Astrocyte of the cerebellum (primary cell): ENCODE measurements around the gene CCAR1.
"Not testable (repeated sequence)": the region's sequence is repeated elsewhere in the genome, so short reads cannot be mapped to it uniquely, and the experiment has no call there.

Experiments used
- DNase-seq: peaks from one replicate; pipeline ENCODE4 v3.0.0-alpha.2; 2011; ENCODE audit warnings: low read depth
- H3K4me3 ChIP-seq: 2 replicates; pipeline ENCODE4 v1.5.1; 2011; ENCODE audit warnings: mild to moderate bottlenecking, low read depth, low read length, moderate library complexity
- in situ Hi-C: cut with HindIII; loops from 2 replicates; pipeline ENCODE4 v1.10.0; 2017; ENCODE audit warnings: low sequenced_read_pairs
- TF ChIP-seq, protein P1 (sequence below): IDR thresholded peaks from 2 replicates; pipeline ENCODE4 v1.5.1; 2012; ENCODE audit warnings: low read length, low read depth, moderate library complexity, mild to moderate bottlenecking; ENCODE audit errors: missing control alignments

Gene CCAR1

DNA sequence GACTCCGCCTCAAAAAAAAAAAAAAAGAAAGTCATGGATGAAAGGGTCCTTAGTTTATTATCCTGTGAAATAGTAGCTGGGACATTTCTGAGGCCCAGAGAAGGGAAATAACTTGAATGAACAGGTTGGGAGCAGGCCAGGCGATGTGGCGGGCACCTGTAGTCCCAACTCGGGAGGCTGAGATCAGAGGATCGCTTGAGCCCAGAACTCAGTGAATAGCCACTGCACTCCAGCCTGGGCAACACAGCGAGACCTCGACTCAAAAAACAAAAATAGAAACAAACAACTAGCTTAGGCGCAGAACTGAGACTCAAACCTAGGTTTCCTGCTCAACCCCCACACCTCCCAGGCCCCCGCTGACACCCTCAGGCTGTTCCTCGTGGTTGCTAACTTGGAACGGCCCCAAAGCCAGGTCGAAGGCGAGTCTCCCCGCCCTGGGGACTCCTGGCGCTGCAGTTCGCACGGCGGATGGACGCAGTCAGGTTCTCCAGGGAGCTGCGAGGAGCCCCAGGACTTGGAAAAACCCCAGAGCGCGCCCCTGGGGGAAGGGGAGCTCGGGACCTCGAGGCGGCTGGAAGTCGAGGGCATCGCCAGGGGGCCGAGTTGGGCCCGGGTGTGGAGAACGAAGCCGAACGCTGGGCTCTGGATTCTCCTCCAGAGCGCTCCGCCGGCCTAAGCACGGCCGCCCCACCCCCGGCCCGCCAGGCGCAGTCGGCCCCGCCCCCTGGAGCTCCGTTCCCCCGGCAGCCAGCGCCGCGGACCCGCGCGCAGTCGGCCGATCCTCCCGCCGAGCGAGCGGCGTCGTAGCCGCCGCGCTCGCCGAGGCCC is 105.9 kb downstream of the CCAR1 start, which contains the start of gene STOX1:
STOX1 (plus strand) TSS at position 768 of the 828 bp plus-strand sequence. CDS start 93 bp downstream, outside the sequence.
- peak within 1 kb of the TSS; percentile 59 for H3K4me3 ChIP-seq
- TF ChIP-seq, protein P1, sequence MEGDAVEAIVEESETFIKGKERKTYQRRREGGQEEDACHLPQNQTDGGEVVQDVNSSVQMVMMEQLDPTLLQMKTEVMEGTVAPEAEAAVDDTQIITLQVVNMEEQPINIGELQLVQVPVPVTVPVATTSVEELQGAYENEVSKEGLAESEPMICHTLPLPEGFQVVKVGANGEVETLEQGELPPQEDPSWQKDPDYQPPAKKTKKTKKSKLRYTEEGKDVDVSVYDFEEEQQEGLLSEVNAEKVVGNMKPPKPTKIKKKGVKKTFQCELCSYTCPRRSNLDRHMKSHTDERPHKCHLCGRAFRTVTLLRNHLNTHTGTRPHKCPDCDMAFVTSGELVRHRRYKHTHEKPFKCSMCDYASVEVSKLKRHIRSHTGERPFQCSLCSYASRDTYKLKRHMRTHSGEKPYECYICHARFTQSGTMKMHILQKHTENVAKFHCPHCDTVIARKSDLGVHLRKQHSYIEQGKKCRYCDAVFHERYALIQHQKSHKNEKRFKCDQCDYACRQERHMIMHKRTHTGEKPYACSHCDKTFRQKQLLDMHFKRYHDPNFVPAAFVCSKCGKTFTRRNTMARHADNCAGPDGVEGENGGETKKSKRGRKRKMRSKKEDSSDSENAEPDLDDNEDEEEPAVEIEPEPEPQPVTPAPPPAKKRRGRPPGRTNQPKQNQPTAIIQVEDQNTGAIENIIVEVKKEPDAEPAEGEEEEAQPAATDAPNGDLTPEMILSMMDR = no peak
- DNase-seq = peak; percentile 4
- in situ Hi-C loops = no loop called here

DNA sequence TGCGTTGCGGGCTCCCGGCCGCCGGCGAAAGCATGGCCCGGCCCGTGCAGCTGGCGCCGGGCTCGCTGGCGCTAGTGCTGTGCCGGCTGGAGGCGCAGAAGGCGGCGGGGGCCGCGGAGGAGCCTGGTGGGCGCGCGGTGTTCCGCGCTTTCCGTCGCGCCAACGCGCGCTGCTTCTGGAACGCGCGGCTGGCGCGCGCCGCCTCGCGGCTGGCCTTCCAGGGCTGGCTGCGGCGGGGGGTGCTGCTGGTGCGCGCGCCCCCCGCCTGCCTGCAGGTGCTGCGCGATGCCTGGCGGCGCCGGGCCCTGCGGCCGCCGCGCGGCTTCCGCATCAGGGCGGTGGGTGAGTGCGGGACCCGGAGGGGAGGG is 106.5 kb downstream of the CCAR1 start:
- DNase-seq, in situ Hi-C loops: not testable (repeated sequence)
- H3K4me3 ChIP-seq = peak overlapping the region; percentile 59

DNA sequence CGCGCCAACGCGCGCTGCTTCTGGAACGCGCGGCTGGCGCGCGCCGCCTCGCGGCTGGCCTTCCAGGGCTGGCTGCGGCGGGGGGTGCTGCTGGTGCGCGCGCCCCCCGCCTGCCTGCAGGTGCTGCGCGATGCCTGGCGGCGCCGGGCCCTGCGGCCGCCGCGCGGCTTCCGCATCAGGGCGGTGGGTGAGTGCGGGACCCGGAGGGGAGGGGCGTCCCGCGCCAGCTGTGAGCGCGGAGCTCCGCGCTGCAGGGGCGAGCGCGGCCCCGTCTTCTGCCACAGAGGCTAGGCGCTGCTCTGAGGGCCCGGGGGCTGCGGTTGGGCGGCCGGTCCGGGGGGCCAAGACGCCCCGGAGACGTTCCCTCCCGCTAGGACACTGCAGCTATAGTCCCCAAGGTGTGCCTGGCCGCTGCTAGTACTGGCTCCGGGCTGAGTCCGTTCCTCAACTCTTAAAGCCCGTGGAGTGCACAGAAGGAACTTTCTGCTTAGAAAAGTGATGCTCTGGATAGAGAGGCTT is 107.1 kb downstream of the CCAR1 start:
- in situ Hi-C loops, DNase-seq: not testable (repeated sequence)
- peak overlapping the region; percentile 26 for H3K4me3 ChIP-seq

DNA sequence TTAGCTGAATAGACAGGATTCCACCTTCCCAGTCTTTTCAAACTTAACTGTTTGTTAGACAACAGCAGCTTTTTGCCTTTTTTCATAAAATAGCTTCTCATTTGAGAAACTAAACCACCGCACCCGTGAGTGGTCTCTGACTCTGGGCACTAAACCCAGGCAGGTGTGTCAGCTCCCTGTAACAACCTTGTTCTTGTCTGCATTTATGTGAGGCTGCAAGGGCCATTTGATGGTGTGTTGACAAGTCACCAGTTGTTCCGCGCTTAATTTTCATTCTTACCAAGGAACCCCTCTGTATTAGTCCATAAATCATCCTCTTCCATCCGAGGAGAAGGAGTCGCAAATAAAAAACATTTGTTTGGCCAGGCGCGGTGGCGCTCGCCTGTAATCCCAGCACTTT is 107.8 kb downstream of the CCAR1 start:
- in situ Hi-C loops = no loop called here
- no peak overlapping the region for H3K4me3 ChIP-seq
- TF ChIP-seq, protein P1 = no peak
- no peak for DNase-seq

DNA sequence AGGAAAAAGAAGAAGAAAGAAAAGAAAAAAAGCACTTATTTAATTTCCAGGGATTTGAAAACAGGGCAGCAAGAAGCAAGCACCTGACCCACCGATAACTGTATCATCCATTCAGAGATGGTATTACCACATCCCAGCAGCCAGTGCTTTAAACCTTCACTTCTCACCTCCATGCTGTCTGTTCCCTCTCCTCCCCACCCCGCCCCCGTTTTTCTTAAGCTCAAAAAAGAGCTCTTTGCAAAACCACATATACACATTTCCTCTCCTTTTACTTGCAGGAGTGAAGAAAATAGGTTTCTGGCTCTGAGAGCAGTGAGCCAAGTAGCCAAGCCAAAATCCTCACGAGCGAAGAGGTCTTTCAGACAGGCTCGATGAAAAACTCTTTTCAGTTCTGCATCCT is 108.5 kb downstream of the CCAR1 start:
- in situ Hi-C loops = no loop called here
- no peak for DNase-seq

DNA sequence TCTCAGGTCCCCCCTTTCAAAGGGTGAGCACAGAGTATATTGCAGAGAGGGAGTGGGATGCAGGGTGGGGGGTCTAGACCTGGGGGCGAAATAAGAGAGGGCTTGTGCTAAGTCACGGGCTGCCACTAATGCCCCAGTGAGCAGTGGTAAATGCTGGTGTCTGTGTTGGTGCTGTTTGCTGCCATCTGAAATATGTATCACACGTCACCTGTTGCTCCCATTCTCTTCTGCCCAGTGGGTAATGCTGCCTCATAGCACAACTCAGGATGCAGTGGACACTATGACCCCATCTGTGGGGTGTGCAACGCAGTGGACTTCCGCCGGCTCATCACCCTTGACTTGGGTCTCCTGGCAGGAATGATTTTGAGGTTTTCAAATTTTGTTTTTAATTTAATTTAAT is 108.9 kb downstream of the CCAR1 start:
- H3K4me3 ChIP-seq = no peak overlapping the region
- no peak for DNase-seq
- TF ChIP-seq, protein P1 = no peak
- in situ Hi-C loops = loop anchor here (5.0 kb wide), 1 partner anchor 77 kb away; no protein-coding TSS in a partner anchor

More for the DNA sequence above, 108.5 kb downstream of the CCAR1 start:
- TF ChIP-seq, protein P1 = no peak
- H3K4me3 ChIP-seq = no peak overlapping the region

DNA sequence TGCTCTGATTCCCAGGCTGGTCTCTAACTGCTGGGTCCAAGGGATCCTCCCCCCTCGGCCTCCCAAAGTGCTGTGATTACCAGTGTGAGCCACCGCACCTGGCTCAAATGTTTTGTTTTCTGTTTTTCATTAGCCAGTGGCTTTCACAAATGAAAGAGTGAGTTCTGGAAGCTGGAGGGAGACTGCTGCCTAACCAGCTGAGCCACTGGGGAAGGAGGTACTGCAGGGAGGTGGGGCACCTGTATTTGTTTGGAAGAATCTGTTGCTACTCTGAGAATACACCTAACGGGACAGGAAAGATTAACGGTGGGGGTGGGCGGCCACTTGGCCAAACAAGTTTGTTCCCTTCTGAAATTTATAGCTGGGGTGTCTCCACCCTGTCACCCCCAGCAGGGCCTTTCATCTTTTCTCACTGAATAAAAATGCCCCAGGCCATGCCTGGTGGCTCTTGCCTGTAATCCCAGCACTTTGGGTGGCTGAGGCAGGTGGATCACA is 111.0 kb downstream of the CCAR1 start:
- DNase-seq = no peak
- TF ChIP-seq, protein P1 = no peak
- in situ Hi-C loops = loop anchor here (5.0 kb wide), 1 partner anchor 75 kb away; no protein-coding TSS in a partner anchor
- no peak overlapping the region for H3K4me3 ChIP-seq
